ENCODE results near the gene RPS6KA6.

- TF ChIP-seq CTCF (IDR thresholded peaks at IDR 0.05): no peak
- TF ChIP-seq EZH2 (IDR thresholded peaks at IDR 0.05; ENCODE audit: borderline replicate concordance, insufficient read depth, low read depth, low read length, poor library complexity, severe bottlenecking): no peak
These were observed 26.4 kb downstream of the RPS6KA6 start for GRCh38 chrX:84161641-84162040.

Measured in B cell (primary cell).